HCT116 (cell line): Measurements from ENCODE around the gene SH2D3C. TPM values are rescaled to one million over a fixed set of nuclear protein-coding genes. Genes with fewer than 3 reads are reported as not detected.

Experiments used
- ATAC-seq: fragments of 200-7000 bp; cut with Tn5 transposase; 2 replicates; pipeline ENCODE4 v1.9.1; 2020; ENCODE audit warnings: mild to moderate bottlenecking, moderate library complexity
- BruUV-seq: library from RNA; stranded (reverse); fragments of 400-500 nt; replicated peaks from 2 replicates; lab custom pipeline; 2021; lab: Mats Ljungman, UMichigan
- CTCF ChIA-PET: fragments of 300-600 bp; sonication (Branson Sonifier 250); formaldehyde crosslinking; loops from one replicate; lab custom pipeline; 2021; ENCODE audit warnings: antibody characterized with exemption; lab: Charles Lee
- POLR2A ChIA-PET: fragments of 300-600, 350-600 bp; sonication (Branson Sonifier 250); formaldehyde crosslinking; loops from one replicate; lab custom pipeline; 2021; ENCODE audit warnings: antibody characterized with exemption; lab: Charles Lee
- RAD21 ChIA-PET, 2 experiments: fragments of 300-600 bp; sonication (Branson Sonifier 250); formaldehyde crosslinking; loops; one replicate each; lab custom pipeline; 2023; ENCODE audit warnings: low total read pairs in 2 of 2; ENCODE audit not compliant: uncharacterized antibody in 2 of 2, unreplicated experiment in 2 of 2, low non-redundant PET in 1 of 2; lab: Charles Lee
- DNase-seq: peaks from one replicate; pipeline ENCODE4 v3.0.0-alpha.2; 2010; ENCODE audit warnings: low read depth, low spot score
- H2AFZ ChIP-seq: fragments of 200-600 bp; shearing (Covaris generic), sonication (generic); 2 replicates; pipeline ENCODE4 v1.6.1; 2017; ENCODE audit warnings: low read depth, mixed run types, mixed read lengths, antibody characterized with exemption, low read length; ENCODE audit not compliant: poor library complexity, severe bottlenecking
- H3K27ac ChIP-seq: 2 replicates; pipeline ENCODE4 v1.5.1; 2012; ENCODE audit warnings: low read depth, low read length
- H3K27me3 ChIP-seq: fragments of 200-600 bp; sonication (generic); 2 replicates; pipeline ENCODE4 v1.6.1; 2016; ENCODE audit warnings: mixed run types, low read length, mixed read lengths; ENCODE audit not compliant: insufficient read depth
- H3K36me3 ChIP-seq, 2 experiments: fragments of 200-500 bp in 1 of 2; fragments of 200-600 bp in 1 of 2; sonication (Bioruptor generic) in 1 of 2; sonication (generic) in 1 of 2; 2 replicates each; pipeline versions ENCODE4 v1.5.1 to v1.6.1; 2014 to 2016; ENCODE audit warnings: low read length in 2 of 2, inconsistent platforms in 1 of 2, mixed read lengths in 1 of 2, mixed run types in 1 of 2; ENCODE audit not compliant: insufficient read depth in 2 of 2, control insufficient read depth in 1 of 2
- H3K4me1 ChIP-seq, 2 experiments: fragments of 200-600 bp in 1 of 2; sonication (generic) in 1 of 2; 2 replicates each; pipeline versions ENCODE4 v1.5.1 to v1.6.1; 2012 to 2017; ENCODE audit warnings: low read length in 2 of 2, inconsistent platforms in 1 of 2, mild to moderate bottlenecking in 1 of 2, mixed read lengths in 1 of 2, mixed run types in 1 of 2, moderate library complexity in 1 of 2; ENCODE audit not compliant: insufficient read depth in 2 of 2, control insufficient read depth in 1 of 2
- H3K4me2 ChIP-seq: fragments of 200-600 bp; sonication (generic); 2 replicates; pipeline ENCODE4 v1.6.1; 2017; ENCODE audit warnings: mixed run types, low read length, mixed read lengths
- H3K4me3 ChIP-seq, 2 experiments: fragments of 200-600 bp in 1 of 2; sonication (generic) in 1 of 2; replicated peaks in 1 of 2; 2 replicates each; pipeline ENCODE4 v1.5.1; 2011 to 2016; ENCODE audit warnings: low read length in 2 of 2, control low read depth in 1 of 2, low read depth in 1 of 2, mild to moderate bottlenecking in 1 of 2, mixed read lengths in 1 of 2, mixed run types in 1 of 2
- H3K79me2 ChIP-seq: fragments of 200-600 bp; sonication (generic); 2 replicates; pipeline ENCODE4 v1.6.1; 2017; ENCODE audit warnings: mild to moderate bottlenecking, mixed run types, low read length, moderate library complexity, mixed read lengths; ENCODE audit not compliant: insufficient read depth
- H3K9ac ChIP-seq: fragments of 200-600 bp; sonication (generic); 2 replicates; pipeline ENCODE4 v1.6.1; 2016; ENCODE audit warnings: low read length, mixed read lengths
- H3K9me2 ChIP-seq: fragments of 200-600 bp; sonication (generic), shearing (Covaris generic); 2 replicates; pipeline ENCODE4 v1.6.1; 2017; ENCODE audit warnings: mixed run types, mild to moderate bottlenecking, moderate library complexity; ENCODE audit not compliant: insufficient read depth
- H3K9me3 ChIP-seq, 2 experiments: fragments of 200-500 bp in 1 of 2; fragments of 200-600 bp in 1 of 2; sonication (Bioruptor generic) in 1 of 2; sonication (generic) in 1 of 2; 2 replicates each; pipeline ENCODE4 v1.6.1; 2014 to 2017; ENCODE audit warnings: low read length in 2 of 2, mixed read lengths in 2 of 2, inconsistent platforms in 1 of 2, low read depth in 1 of 2, mild to moderate bottlenecking in 1 of 2, mixed run types in 1 of 2, moderate library complexity in 1 of 2; ENCODE audit not compliant: control insufficient read depth in 1 of 2, insufficient read depth in 1 of 2
- H4K20me1 ChIP-seq: fragments of 200-600 bp; sonication (generic), shearing (Covaris generic); 2 replicates; pipeline ENCODE4 v1.6.1; 2017; ENCODE audit warnings: mixed run types, mild to moderate bottlenecking, moderate library complexity; ENCODE audit not compliant: insufficient read depth
- ATF3 ChIP-seq: IDR thresholded peaks from 2 replicates; pipeline ENCODE4 v1.6.1; 2012
- CBX3 ChIP-seq: IDR thresholded peaks from 2 replicates; pipeline ENCODE4 v1.6.1; 2012; ENCODE audit warnings: low read depth
- CEBPB ChIP-seq: IDR thresholded peaks from 2 replicates; pipeline ENCODE4 v1.6.1; 2012; ENCODE audit warnings: low read depth
- EGR1 ChIP-seq: IDR thresholded peaks from 2 replicates; pipeline ENCODE4 v1.6.1; 2012; ENCODE audit warnings: low read depth
- EZH2phosphoT487 ChIP-seq: fragments of 200-600 bp; IDR thresholded peaks from 2 replicates; pipeline ENCODE4 v1.6.1; 2018; ENCODE audit warnings: antibody characterized with exemption, borderline replicate concordance
- JUND ChIP-seq: IDR thresholded peaks from 2 replicates; pipeline ENCODE4 v1.6.1; 2012
- POLR2A ChIP-seq: IDR thresholded peaks from 2 replicates; pipeline ENCODE4 v1.7.0; 2011; ENCODE audit warnings: borderline replicate concordance; ENCODE audit not compliant: insufficient read depth, insufficient read length; ENCODE audit errors: extremely low read depth
- POLR2AphosphoS5 ChIP-seq: IDR thresholded peaks from 2 replicates; pipeline ENCODE4 v1.6.1; 2011; ENCODE audit warnings: mild to moderate bottlenecking, low read depth, low read length, moderate library complexity
- RAD21 ChIP-seq: IDR thresholded peaks from 2 replicates; pipeline ENCODE4 v1.6.1; 2012; ENCODE audit warnings: low read depth, mild to moderate bottlenecking
- SIN3A ChIP-seq: IDR thresholded peaks from 2 replicates; pipeline ENCODE4 v1.6.1; 2012; ENCODE audit warnings: low read depth
- SRF ChIP-seq: IDR thresholded peaks from 2 replicates; pipeline ENCODE4 v1.6.1; 2012; ENCODE audit warnings: low read depth
- ZFX ChIP-seq: fragments of 450-650 bp; IDR thresholded peaks from 2 replicates; pipeline ENCODE4 v1.6.1; 2017
- intact Hi-C: fragments of 100-400 bp; cut with micrococcal nuclease; formaldehyde crosslinking; loops from 2 replicates; pipeline ENCODE4 v1.10.0; 2022
- total RNA-seq: library from RNA; stranded (reverse); gene quantifications from one replicate; pipeline ENCODE4 v1.2.1, GENCODE V29; 2021; ENCODE audit not compliant: unreplicated experiment
- TF ChIP-seq, protein P1 (sequence below): IDR thresholded peaks from 2 replicates; pipeline ENCODE4 v1.6.1; 2011; ENCODE audit warnings: mild to moderate bottlenecking, low read length, moderate library complexity; ENCODE audit not compliant: insufficient replicate concordance; ENCODE audit errors: extremely low read depth
- TF ChIP-seq, protein P2 (sequence below): IDR thresholded peaks from 2 replicates; pipeline ENCODE4 v1.6.1; 2012

SH2D3C gene
- total RNA-seq, 1 experiment from 2014 or later, result 1.3 TPM

GRCh38 chr9:127756233-127756632 is 22.2 kb downstream of the SH2D3C start:
- RAD21 ChIA-PET, result no interaction called here
- no peak overlapping the region for H3K9ac ChIP-seq
- no peaks in the 10 kb centered on the region for H3K9me3 ChIP-seq
- no peaks in the 10 kb centered on the region; the same call in 1 of the 2 replicates for H3K27me3 ChIP-seq
- TF ChIP-seq POLR2A (no peak), ZFX (no peak), RAD21 (no peak)
- TF ChIP-seq, all 23 proteins: peak for 0
- H4K20me1 ChIP-seq, result no peaks in the 10 kb centered on the region
- H3K9me2 ChIP-seq, result no peaks in the 10 kb centered on the region
- no peaks in the 10 kb centered on the region for H3K36me3 ChIP-seq
- ATAC-seq, result no peak
- H3K4me3 ChIP-seq, result no peak overlapping the region
- H3K4me1 ChIP-seq, result no peaks in the 10 kb centered on the region
- ChIA-PET POLR2A (no interaction called here), CTCF (no interaction called here)
- no peaks in the 10 kb centered on the region for H3K79me2 ChIP-seq
- no peak overlapping the region for H2AFZ ChIP-seq
- BruUV-seq, result no TSS peak
- H3K4me2 ChIP-seq, result no peak overlapping the region
- H3K27ac ChIP-seq, result no peak overlapping the region
- intact Hi-C loops, result no loop called here
- DNase-seq, result no peak

DNA sequence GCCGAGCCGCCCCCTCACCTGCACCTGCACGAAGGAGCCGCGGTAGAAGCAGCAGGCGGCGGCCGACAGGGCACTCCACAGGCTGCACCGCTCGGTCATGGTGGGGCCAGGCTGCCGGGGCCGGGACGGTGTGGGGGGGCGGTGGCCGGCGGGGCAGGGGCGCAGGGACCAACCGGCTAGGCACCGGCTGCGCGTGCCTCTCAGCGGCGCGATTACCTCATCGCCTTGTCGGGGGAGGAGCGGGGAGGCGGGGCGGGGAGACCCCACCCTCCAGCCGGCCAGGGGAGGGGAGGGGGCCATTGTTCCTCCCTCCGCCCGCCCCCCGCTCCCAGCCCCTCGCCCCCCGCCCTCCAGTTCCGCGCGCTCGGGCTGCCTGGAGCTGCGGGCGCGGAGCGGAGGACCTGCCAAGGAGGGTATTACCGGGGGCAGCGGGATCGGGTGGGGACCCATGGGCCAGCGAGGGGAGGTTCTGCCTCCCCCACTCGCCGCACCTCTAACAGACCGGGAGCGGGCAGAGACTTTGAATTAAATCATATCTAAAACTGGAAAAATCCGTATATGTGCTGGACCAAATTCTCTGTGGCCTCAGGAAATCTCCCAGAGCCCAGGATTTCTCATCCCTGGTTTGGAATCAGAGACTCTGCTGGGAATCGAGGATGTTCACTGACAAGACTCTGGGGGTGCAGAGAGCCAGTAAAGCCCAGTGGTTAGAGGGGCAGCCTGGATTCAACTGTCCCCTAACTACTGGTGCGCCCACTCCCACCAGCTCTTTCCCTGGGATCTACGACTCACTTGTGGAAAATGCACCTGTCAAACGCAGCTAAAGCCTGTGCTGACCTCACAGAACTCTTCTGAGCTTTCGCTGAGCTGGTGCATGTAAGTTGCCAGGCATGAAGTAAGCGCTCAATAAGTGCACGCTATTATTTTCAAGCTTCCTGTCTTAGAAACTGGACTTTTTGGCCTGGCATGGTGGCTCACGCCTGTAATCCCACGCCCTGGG is 23.1 kb downstream of the SH2D3C start:
- intact Hi-C loops, result no loop called here
- BruUV-seq, result no TSS peak
- Histone ChIP-seq H3K4me1 (no peaks in the 10 kb centered on the region), H3K9me2 (no peaks in the 10 kb centered on the region), H3K36me3 (no peaks in the 10 kb centered on the region), H3K4me2 (no peak overlapping the region), H3K9ac (no peak overlapping the region), H3K27ac (no peak overlapping the region), H3K4me3 (no peak overlapping the region), H3K9me3 (no peaks in the 10 kb centered on the region), H3K79me2 (no peaks in the 10 kb centered on the region), H3K27me3 (no peaks in the 10 kb centered on the region), H2AFZ (no peak overlapping the region), H4K20me1 (no peaks in the 10 kb centered on the region)
- RAD21 ChIA-PET, result no interaction called here
- no peak for ATAC-seq
- TF ChIP-seq EGR1 (no peak), JUND (no peak), SIN3A (no peak), CBX3 (no peak), RAD21 (no peak), ATF3 (no peak), SRF (no peak), EZH2phosphoT487 (no peak), ZFX (no peak), POLR2AphosphoS5 (no peak), CEBPB (no peak), POLR2A (no peak)
- TF ChIP-seq, protein P1, sequence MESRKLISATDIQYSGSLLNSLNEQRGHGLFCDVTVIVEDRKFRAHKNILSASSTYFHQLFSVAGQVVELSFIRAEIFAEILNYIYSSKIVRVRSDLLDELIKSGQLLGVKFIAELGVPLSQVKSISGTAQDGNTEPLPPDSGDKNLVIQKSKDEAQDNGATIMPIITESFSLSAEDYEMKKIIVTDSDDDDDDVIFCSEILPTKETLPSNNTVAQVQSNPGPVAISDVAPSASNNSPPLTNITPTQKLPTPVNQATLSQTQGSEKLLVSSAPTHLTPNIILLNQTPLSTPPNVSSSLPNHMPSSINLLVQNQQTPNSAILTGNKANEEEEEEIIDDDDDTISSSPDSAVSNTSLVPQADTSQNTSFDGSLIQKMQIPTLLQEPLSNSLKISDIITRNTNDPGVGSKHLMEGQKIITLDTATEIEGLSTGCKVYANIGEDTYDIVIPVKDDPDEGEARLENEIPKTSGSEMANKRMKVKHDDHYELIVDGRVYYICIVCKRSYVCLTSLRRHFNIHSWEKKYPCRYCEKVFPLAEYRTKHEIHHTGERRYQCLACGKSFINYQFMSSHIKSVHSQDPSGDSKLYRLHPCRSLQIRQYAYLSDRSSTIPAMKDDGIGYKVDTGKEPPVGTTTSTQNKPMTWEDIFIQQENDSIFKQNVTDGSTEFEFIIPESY, result no peak
- TF ChIP-seq, protein P2, sequence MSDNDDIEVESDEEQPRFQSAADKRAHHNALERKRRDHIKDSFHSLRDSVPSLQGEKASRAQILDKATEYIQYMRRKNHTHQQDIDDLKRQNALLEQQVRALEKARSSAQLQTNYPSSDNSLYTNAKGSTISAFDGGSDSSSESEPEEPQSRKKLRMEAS, result no peak
- no peak for DNase-seq
- CTCF ChIA-PET, result no interaction called here
- POLR2A ChIA-PET, result no interaction called here
